ENCODE data around the gene ENO1.
"Not testable (repeated sequence)": the region's sequence is repeated elsewhere in the genome, so short reads cannot be mapped to it uniquely, and the experiment has no call there.

The ENO1 gene

GRCh38 chr1:8889103-8889846 is 10.8 kb upstream of the ENO1 start:
- Histone ChIP-seq H3K4me3 (ENCODE audit: low read depth in 1 of 2, low read length in 2 of 2) (no peak overlapping the region), H3K79me2 (ENCODE audit: insufficient read depth, low read length) (no peaks in the 10 kb centered on the region), H2AFZ (ENCODE audit: low read depth, low read length) (no peak overlapping the region), H3K36me3 (ENCODE audit: insufficient read depth, low read length) (no peaks in the 10 kb centered on the region), H3K9me3 (ENCODE audit: insufficient read depth, low read length, severe bottlenecking) (no peaks in the 10 kb centered on the region), H4K20me1 (ENCODE audit: insufficient read depth, low read length) (no peaks in the 10 kb centered on the region), H3K4me1 (ENCODE audit: insufficient read depth, low read length) (no peaks in the 10 kb centered on the region), H3K9ac (ENCODE audit: low read depth, low read length) (no peak overlapping the region), H3K4me2 (ENCODE audit: insufficient read depth, low read length) (no peak overlapping the region), H3K27ac (ENCODE audit: low read length) (no peak overlapping the region), H3K27me3 (ENCODE audit: insufficient read depth, low read length, poor library complexity) (no peaks in the 10 kb centered on the region)
- no peak for DNase-seq
- TF ChIP-seq, protein P1, sequence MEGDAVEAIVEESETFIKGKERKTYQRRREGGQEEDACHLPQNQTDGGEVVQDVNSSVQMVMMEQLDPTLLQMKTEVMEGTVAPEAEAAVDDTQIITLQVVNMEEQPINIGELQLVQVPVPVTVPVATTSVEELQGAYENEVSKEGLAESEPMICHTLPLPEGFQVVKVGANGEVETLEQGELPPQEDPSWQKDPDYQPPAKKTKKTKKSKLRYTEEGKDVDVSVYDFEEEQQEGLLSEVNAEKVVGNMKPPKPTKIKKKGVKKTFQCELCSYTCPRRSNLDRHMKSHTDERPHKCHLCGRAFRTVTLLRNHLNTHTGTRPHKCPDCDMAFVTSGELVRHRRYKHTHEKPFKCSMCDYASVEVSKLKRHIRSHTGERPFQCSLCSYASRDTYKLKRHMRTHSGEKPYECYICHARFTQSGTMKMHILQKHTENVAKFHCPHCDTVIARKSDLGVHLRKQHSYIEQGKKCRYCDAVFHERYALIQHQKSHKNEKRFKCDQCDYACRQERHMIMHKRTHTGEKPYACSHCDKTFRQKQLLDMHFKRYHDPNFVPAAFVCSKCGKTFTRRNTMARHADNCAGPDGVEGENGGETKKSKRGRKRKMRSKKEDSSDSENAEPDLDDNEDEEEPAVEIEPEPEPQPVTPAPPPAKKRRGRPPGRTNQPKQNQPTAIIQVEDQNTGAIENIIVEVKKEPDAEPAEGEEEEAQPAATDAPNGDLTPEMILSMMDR (IDR thresholded peaks at IDR 0.05; ENCODE audit: borderline replicate concordance, extremely low read depth, low read length, poor library complexity, severe bottlenecking), result no peak
- no peak for TF ChIP-seq EZH2 (IDR thresholded peaks at IDR 0.05; ENCODE audit: borderline replicate concordance, low read depth, low read length, severe bottlenecking)
- ATAC-seq (ENCODE audit: insufficient read depth, low read depth), result no peak

- Histone ChIP-seq H3K9me3 (ENCODE audit: insufficient read depth, low read length, severe bottlenecking) (no peaks in the 10 kb centered on the region), H3K4me2 (ENCODE audit: insufficient read depth, low read length) (no peak overlapping the region), H3K79me2 (ENCODE audit: insufficient read depth, low read length) (no peaks in the 10 kb centered on the region), H4K20me1 (ENCODE audit: insufficient read depth, low read length) (no peaks in the 10 kb centered on the region), H3K4me1 (ENCODE audit: insufficient read depth, low read length) (no peaks in the 10 kb centered on the region), H2AFZ (ENCODE audit: low read depth, low read length) (no peak overlapping the region), H3K9ac (ENCODE audit: low read depth, low read length) (no peak overlapping the region), H3K27ac (ENCODE audit: low read length) (no peak overlapping the region), H3K36me3 (ENCODE audit: insufficient read depth, low read length) (no peaks in the 10 kb centered on the region), H3K27me3 (ENCODE audit: insufficient read depth, low read length, poor library complexity) (no peaks in the 10 kb centered on the region), H3K4me3 (ENCODE audit: low read depth in 1 of 2, low read length in 2 of 2) (no peak overlapping the region)
- TF ChIP-seq, protein P1 (IDR thresholded peaks at IDR 0.05; ENCODE audit: borderline replicate concordance, extremely low read depth, low read length, poor library complexity, severe bottlenecking), result no peak
- no peak for TF ChIP-seq EZH2 (IDR thresholded peaks at IDR 0.05; ENCODE audit: borderline replicate concordance, low read depth, low read length, severe bottlenecking)
- DNase-seq (no peak), ATAC-seq (ENCODE audit: insufficient read depth, low read depth) (no peak)
These were observed 8.1 kb upstream of the ENO1 start for GRCh38 chr1:8886589-8886988.

DNA sequence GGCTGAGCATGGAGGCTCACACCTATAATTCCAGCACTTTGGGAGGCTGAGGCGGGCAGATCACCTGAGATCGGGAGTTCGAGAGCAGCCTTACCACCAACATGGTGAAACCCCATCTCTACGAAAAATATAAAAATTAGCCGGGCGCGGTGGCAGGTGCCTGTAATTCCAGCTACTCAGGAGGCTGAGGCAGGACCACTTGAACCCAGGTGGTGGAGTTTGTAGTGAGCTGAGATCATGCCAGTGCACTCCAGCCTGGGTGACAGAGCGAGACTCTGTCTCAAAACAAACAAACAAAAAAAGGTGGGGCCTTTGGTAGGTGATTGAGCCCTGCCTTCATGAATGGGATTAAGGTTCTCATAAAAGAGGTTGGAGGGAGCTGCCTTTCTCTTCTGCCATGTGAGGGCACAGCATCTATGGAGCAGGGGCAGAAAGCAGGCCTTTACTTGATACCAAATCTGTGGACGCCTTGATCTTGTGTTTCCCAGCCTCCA is 7.6 kb upstream of the ENO1 start:
- H3K4me2 ChIP-seq (ENCODE audit: insufficient read depth, low read length); H3K9ac ChIP-seq (ENCODE audit: low read depth, low read length); DNase-seq; H3K79me2 ChIP-seq (ENCODE audit: insufficient read depth, low read length); H3K4me3 ChIP-seq (ENCODE audit: low read depth in 1 of 2, low read length in 2 of 2); H3K36me3 ChIP-seq (ENCODE audit: insufficient read depth, low read length); H3K27me3 ChIP-seq (ENCODE audit: insufficient read depth, low read length, poor library complexity); H3K9me3 ChIP-seq (ENCODE audit: insufficient read depth, low read length, severe bottlenecking); H2AFZ ChIP-seq (ENCODE audit: low read depth, low read length); H3K27ac ChIP-seq (ENCODE audit: low read length); H4K20me1 ChIP-seq (ENCODE audit: insufficient read depth, low read length); H3K4me1 ChIP-seq (ENCODE audit: insufficient read depth, low read length); ATAC-seq (ENCODE audit: insufficient read depth, low read depth): not testable (repeated sequence)

DNA sequence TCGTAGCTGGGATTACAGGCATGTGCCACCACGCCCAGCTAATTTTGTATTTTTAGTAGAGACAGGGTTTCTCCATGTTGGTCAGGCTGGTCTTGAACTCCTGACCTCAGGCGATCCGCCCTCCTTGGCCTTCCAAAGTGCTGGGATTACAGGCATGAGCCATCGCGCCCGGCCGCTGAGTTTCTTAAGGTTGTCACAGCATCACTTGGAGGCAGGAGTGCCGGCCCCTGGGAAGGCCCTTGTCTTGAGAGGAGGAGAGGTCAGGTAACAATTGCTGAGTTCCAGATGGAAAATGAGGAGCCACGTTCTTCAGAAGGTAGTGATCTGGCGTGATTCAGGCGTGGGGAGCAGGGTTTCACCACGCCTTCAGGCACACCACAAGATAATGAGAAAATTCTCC is 5.6 kb upstream of the ENO1 start:
- not testable (repeated sequence) for H3K27me3 ChIP-seq (ENCODE audit: insufficient read depth, low read length, poor library complexity); H2AFZ ChIP-seq (ENCODE audit: low read depth, low read length); H3K36me3 ChIP-seq (ENCODE audit: insufficient read depth, low read length); H3K9ac ChIP-seq (ENCODE audit: low read depth, low read length); H3K9me3 ChIP-seq (ENCODE audit: insufficient read depth, low read length, severe bottlenecking); H4K20me1 ChIP-seq (ENCODE audit: insufficient read depth, low read length); DNase-seq; H3K27ac ChIP-seq (ENCODE audit: low read length); H3K4me2 ChIP-seq (ENCODE audit: insufficient read depth, low read length); ATAC-seq (ENCODE audit: insufficient read depth, low read depth); H3K4me3 ChIP-seq (ENCODE audit: low read depth in 1 of 2, low read length in 2 of 2)
- peaks cover 17% of the 10 kb centered on the region for H3K79me2 ChIP-seq (ENCODE audit: insufficient read depth, low read length)
- H3K4me1 ChIP-seq (ENCODE audit: insufficient read depth, low read length), result peaks cover 19% of the 10 kb centered on the region

All from DND-41 (cell line).